ENCODE results near the gene FLCN. TPM values are rescaled to one million over a fixed set of nuclear protein-coding genes. Genes with fewer than 3 reads are reported as not detected.

Gene FLCN
- total RNA-seq, 4 donors from 2014 or later: 31.7 to 62.0 (median 39.2) TPM

- intact Hi-C loops (cut with DNase I; ENCODE audit: low total_unique reads) (no loop called here), in situ Hi-C loops (cut with MboI; ENCODE audit: low sequenced_read_pairs in 4 of 4) (no loop called here)
- H3K36me3 ChIP-seq: peaks cover 0 to 96% of the 10 kb centered on the region in 2 donors
- H3K4me3 ChIP-seq: no peak overlapping the region
- no peaks in the 10 kb centered on the region for H3K4me1 ChIP-seq
- no peak for TF ChIP-seq CTCF (IDR thresholded peaks at IDR 0.05 in 4 of 5, conservative IDR thresholded peaks at IDR 0.05 in 1 of 5)
- TF ChIP-seq POLR2A (IDR thresholded peaks at IDR 0.05): no peak
- no peak overlapping the region for H3K27ac ChIP-seq
- ATAC-seq (no peak), DNase-seq (no peak)
- no peaks in the 10 kb centered on the region for H3K27me3 ChIP-seq
- no peaks in the 10 kb centered on the region for H3K9me3 ChIP-seq
These were observed 16.4 kb upstream of the FLCN start for GRCh38 chr17:17253406-17253805.

- Histone ChIP-seq H3K4me3 (no peak overlapping the region), H3K27me3 (no peaks in the 10 kb centered on the region), H3K27ac (no peak overlapping the region), H3K36me3 (peaks cover 0 to 96% of the 10 kb centered on the region in 2 donors), H3K4me1 (no peaks in the 10 kb centered on the region), H3K9me3 (no peaks in the 10 kb centered on the region)
- ATAC-seq (no peak), DNase-seq (no peak)
- TF ChIP-seq POLR2A (IDR thresholded peaks at IDR 0.05) (no peak), CTCF (IDR thresholded peaks at IDR 0.05 in 4 of 5, conservative IDR thresholded peaks at IDR 0.05 in 1 of 5) (no peak)
- intact Hi-C loops (cut with DNase I; ENCODE audit: low total_unique reads): no loop called here
- in situ Hi-C loops (cut with MboI; ENCODE audit: low sequenced_read_pairs in 4 of 4): no loop called here
These were observed 15.2 kb upstream of the FLCN start for GRCh38 chr17:17252149-17252661.

- H3K27ac ChIP-seq: no peak overlapping the region
- no peaks in the 10 kb centered on the region for H3K27me3 ChIP-seq
- H3K36me3 ChIP-seq: peaks cover 0 to 65% of the 10 kb centered on the region in 2 donors
- no peak overlapping the region for H3K4me3 ChIP-seq
- in situ Hi-C loops (cut with MboI; ENCODE audit: low sequenced_read_pairs in 4 of 4) (no loop called here), intact Hi-C loops (cut with DNase I; ENCODE audit: low total_unique reads) (no loop called here)
- no peaks in the 10 kb centered on the region for H3K9me3 ChIP-seq
- H3K4me1 ChIP-seq: no peaks in the 10 kb centered on the region
- ATAC-seq (no peak), DNase-seq (no peak)
- no peak for TF ChIP-seq POLR2A (IDR thresholded peaks at IDR 0.05)
- TF ChIP-seq CTCF (IDR thresholded peaks at IDR 0.05 in 4 of 5, conservative IDR thresholded peaks at IDR 0.05 in 1 of 5): no peak
These were observed 9.9 kb upstream of the FLCN start for GRCh38 chr17:17246879-17247278.

GRCh38 chr17:17243163-17243562 is 6.2 kb upstream of the FLCN start:
- ATAC-seq (no peak), DNase-seq (no peak)
- H3K27ac ChIP-seq: no peak overlapping the region
- peaks cover 0 to 28% of the 10 kb centered on the region in 2 donors for H3K36me3 ChIP-seq
- no peaks in the 10 kb centered on the region for H3K9me3 ChIP-seq
- TF ChIP-seq CTCF (IDR thresholded peaks at IDR 0.05 in 4 of 5, conservative IDR thresholded peaks at IDR 0.05 in 1 of 5) (no peak), POLR2A (IDR thresholded peaks at IDR 0.05) (no peak)
- peaks cover 0 to 3% of the 10 kb centered on the region in 2 donors for H3K4me1 ChIP-seq
- H3K4me3 ChIP-seq: no peak overlapping the region
- intact Hi-C loops (cut with DNase I; ENCODE audit: low total_unique reads): no loop called here
- no peaks in the 10 kb centered on the region for H3K27me3 ChIP-seq
- in situ Hi-C loops (cut with MboI; ENCODE audit: low sequenced_read_pairs in 4 of 4): no loop called here

GRCh38 chr17:17242246-17242645 is 5.3 kb upstream of the FLCN start:
- H3K4me1 ChIP-seq: peaks cover 0 to 8% of the 10 kb centered on the region in 2 donors
- intact Hi-C loops (cut with DNase I; ENCODE audit: low total_unique reads) (no loop called here), in situ Hi-C loops (cut with MboI; ENCODE audit: low sequenced_read_pairs in 4 of 4) (no loop called here)
- ATAC-seq (no peak), DNase-seq (no peak)
- H3K36me3 ChIP-seq: peaks cover 0 to 19% of the 10 kb centered on the region in 2 donors
- TF ChIP-seq POLR2A (IDR thresholded peaks at IDR 0.05): no peak
- TF ChIP-seq CTCF (IDR thresholded peaks at IDR 0.05 in 4 of 5, conservative IDR thresholded peaks at IDR 0.05 in 1 of 5): no peak
- no peak overlapping the region for H3K4me3 ChIP-seq
- no peak overlapping the region for H3K27ac ChIP-seq
- no peaks in the 10 kb centered on the region for H3K9me3 ChIP-seq
- H3K27me3 ChIP-seq: no peaks in the 10 kb centered on the region
